GM12865 (cell line): Measurements from ENCODE around the gene CTSD.

ENCODE experiments used
- DNase-seq: peaks from one replicate; pipeline ENCODE4 v3.0.0; 2010; ENCODE audit warnings: low read depth
- H3K4me3 ChIP-seq: 2 replicates; pipeline ENCODE4 v1.5.1; 2011; ENCODE audit warnings: mild to moderate bottlenecking, low read depth, low read length, control low read depth
- CTCF ChIP-seq: IDR thresholded peaks from 2 replicates; pipeline ENCODE4 v1.5.1; 2011; ENCODE audit warnings: low read length, control low read depth, low read depth, inconsistent platforms; ENCODE audit not compliant: insufficient read depth; ENCODE audit errors: missing control alignments

CTSD gene

GRCh38 chr11:1761110-1761856 is 2.4 kb downstream of the CTSD start:
- TF ChIP-seq CTCF = no peak
- no peak overlapping the region for H3K4me3 ChIP-seq

GRCh38 chr11:1760351-1761109 is 3.2 kb downstream of the CTSD start:
- no peak for DNase-seq
- no peak for TF ChIP-seq CTCF

More at GRCh38 chr11:1761110-1761856, 2.4 kb downstream of the CTSD start:
- no peak for DNase-seq

GRCh38 chr11:1759851-1760220 is 3.9 kb downstream of the CTSD start:
- H3K4me3 ChIP-seq = no peak overlapping the region
- TF ChIP-seq CTCF = no peak
- no peak for DNase-seq

More at GRCh38 chr11:1760351-1761109, 3.2 kb downstream of the CTSD start:
- H3K4me3 ChIP-seq = no peak overlapping the region

GRCh38 chr11:1759151-1759850 is 4.4 kb downstream of the CTSD start:
- no peak for TF ChIP-seq CTCF
- DNase-seq = no peak
- no peak overlapping the region for H3K4me3 ChIP-seq

GRCh38 chr11:1758611-1759150 is 5.0 kb downstream of the CTSD start:
- TF ChIP-seq CTCF = no peak
- no peak for DNase-seq
- no peak overlapping the region for H3K4me3 ChIP-seq

GRCh38 chr11:1757861-1758610 is 5.7 kb downstream of the CTSD start:
- no peak for DNase-seq
- H3K4me3 ChIP-seq = no peak overlapping the region

More at GRCh38 chr11:1757861-1758610, 5.7 kb downstream of the CTSD start:
- no peak for TF ChIP-seq CTCF
